ENCODE measurements around the gene RAB3GAP1. TPM values are rescaled to one million over a fixed set of nuclear protein-coding genes. Genes with fewer than 3 reads are reported as not detected.

The RAB3GAP1 gene
- total RNA-seq, 1 donor from 2014 or later = 23.4 TPM

DNA sequence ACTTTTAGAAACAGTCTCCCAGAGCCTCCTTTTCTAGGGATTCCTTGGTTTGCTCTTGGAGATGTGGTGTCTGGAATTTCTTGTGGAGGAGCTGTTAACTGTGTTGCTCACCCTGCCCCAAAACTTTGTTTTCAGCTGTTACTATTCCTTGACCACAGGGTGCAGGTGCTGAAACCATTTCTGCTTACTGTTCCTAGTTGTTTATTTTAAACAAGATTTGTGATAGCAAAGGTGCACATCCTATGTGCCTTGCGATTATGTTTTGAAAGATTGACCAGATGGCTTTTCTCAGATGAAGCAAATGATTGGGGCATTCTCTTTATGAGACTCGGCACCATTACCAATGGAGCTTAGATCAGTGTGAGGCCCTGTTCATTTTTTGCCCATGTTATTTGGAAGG, 111.2 kb downstream of the RAB3GAP1 start:
- intact Hi-C loops (cut with micrococcal nuclease) = no loop called here
- no peak for DNase-seq (ENCODE audit: low spot score)
- H3K36me3 Mint-ChIP-seq (ENCODE audit: low read depth) = peaks cover 22% of the 10 kb centered on the region
- no peaks in the 10 kb centered on the region for H3K9me3 Mint-ChIP-seq
- H3K27me3 Mint-ChIP-seq (ENCODE audit: insufficient read depth) = no peaks in the 10 kb centered on the region
- no peak overlapping the region for H3K27ac Mint-ChIP-seq
- H3K4me1 Mint-ChIP-seq (ENCODE audit: low read depth) = peaks cover 9% of the 10 kb centered on the region
- no peak overlapping the region for H3K4me3 Mint-ChIP-seq

DNA sequence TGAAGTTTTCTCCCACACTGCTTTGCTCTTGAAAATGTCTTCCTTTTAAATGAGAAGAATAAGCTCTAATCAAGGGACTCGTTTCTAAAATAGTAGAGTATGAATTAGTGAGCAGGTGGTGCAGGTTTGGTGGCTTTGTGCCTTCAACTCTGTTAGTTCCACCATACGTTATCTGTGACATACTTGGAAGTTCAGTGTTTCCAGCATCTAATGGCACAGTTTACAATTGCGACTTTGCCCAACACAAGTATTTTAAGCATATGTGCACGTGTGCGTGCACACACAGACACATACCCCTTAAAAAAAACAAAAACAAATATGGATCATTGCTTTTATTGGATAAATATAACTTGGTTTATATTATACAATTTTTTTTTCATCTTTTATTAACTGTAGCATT, 111.8 kb downstream of the RAB3GAP1 start:
- peaks cover 21% of the 10 kb centered on the region for H3K36me3 Mint-ChIP-seq (ENCODE audit: low read depth)
- H3K27ac Mint-ChIP-seq = no peak overlapping the region
- peaks cover 9% of the 10 kb centered on the region for H3K4me1 Mint-ChIP-seq (ENCODE audit: low read depth)
- DNase-seq (ENCODE audit: low spot score) = no peak
- no peak overlapping the region for H3K4me3 Mint-ChIP-seq
- H3K27me3 Mint-ChIP-seq (ENCODE audit: insufficient read depth) = no peaks in the 10 kb centered on the region
- no peaks in the 10 kb centered on the region for H3K9me3 Mint-ChIP-seq
- intact Hi-C loops (cut with micrococcal nuclease) = no loop called here

DNA sequence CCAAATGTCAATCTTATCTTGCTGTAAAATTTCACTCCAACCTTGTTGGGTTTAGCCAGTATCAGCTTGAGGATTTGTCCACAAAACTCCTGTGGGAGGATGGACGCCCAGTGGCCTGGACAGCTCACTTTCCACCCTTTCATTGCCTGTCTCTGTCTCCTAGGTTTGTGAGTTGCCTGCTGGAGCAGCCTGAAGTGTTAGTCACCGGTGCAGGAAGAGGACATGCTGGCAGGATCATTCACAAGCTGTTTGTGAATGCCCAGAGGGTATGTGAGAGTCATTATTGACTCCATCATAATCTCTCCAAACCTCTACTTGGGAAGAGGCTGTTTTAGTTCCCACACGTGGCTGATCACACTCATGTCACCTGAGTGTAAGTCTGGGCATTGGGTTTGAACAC, 112.3 kb downstream of the RAB3GAP1 start:
- Mint-ChIP-seq H3K27ac (no peak overlapping the region), H3K27me3 (ENCODE audit: insufficient read depth) (no peaks in the 10 kb centered on the region), H3K36me3 (ENCODE audit: low read depth) (peaks cover 24% of the 10 kb centered on the region), H3K4me1 (ENCODE audit: low read depth) (peaks cover 9% of the 10 kb centered on the region), H3K4me3 (no peak overlapping the region), H3K9me3 (no peaks in the 10 kb centered on the region)
- no peak for DNase-seq (ENCODE audit: low spot score)
- intact Hi-C loops (cut with micrococcal nuclease) = no loop called here

DNA sequence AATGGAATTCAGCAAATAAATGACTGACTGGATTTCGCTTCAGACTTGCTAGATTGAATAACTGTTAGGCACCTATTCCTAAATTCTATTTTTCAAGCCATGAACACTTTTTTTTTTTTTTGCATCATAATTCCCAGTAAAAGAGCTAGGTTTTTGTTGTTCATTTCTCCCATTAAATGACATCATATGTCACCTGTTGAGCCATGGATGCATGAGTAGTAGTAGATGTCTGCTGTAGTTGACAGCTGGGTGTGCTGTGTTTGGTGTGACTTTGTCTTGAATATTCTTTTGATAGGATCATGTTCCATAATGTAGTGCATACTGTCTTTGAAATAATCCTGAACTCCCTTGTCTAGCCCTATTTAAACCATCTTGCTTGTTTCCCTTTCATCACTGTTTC, 115.2 kb downstream of the RAB3GAP1 start:
- Mint-ChIP-seq H3K36me3 (ENCODE audit: low read depth) (peaks cover 31% of the 10 kb centered on the region), H3K4me1 (ENCODE audit: low read depth) (peaks cover 17% of the 10 kb centered on the region), H3K4me3 (no peak overlapping the region), H3K9me3 (no peaks in the 10 kb centered on the region), H3K27ac (no peak overlapping the region), H3K27me3 (ENCODE audit: insufficient read depth) (no peaks in the 10 kb centered on the region)
- intact Hi-C loops (cut with micrococcal nuclease) = no loop called here
- DNase-seq (ENCODE audit: low spot score) = no peak

DNA sequence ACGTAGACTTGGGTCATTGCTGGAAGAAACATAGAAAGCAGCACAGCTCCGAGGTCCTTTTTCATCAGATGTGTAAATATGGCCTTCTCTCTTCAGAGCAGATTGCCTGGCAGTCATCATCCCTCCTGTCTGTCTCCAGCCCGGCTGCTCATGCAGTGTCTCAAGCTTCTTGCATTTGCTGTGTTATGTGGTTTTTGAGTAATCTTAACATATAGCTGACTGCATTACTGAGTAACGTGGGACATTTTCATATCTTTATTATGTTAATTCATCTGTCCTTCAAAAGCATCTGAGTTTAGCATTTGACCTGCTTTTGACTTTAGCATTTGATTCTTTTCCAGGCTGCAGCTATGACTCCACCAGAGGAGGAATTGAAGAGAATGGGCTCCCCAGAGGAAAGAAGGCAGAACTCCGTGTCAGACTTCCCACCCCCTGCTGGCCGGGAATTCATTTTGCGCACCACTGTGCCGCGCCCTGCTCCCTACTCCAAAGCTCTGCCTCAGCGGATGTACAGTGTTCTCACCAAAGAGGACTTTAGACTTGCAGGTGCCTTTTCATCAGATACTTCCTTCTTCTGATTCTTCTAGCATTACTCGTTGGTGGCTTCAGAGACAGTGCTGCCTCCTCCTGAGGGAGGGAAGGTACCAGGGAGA, 116.2 kb downstream of the RAB3GAP1 start:
- H3K36me3 Mint-ChIP-seq (ENCODE audit: low read depth) = peaks cover 34% of the 10 kb centered on the region
- intact Hi-C loops (cut with micrococcal nuclease) = no loop called here
- no peak for DNase-seq (ENCODE audit: low spot score)
- H3K4me1 Mint-ChIP-seq (ENCODE audit: low read depth) = peaks cover 9% of the 10 kb centered on the region
- no peaks in the 10 kb centered on the region for H3K27me3 Mint-ChIP-seq (ENCODE audit: insufficient read depth)
- H3K27ac Mint-ChIP-seq = no peak overlapping the region
- H3K4me3 Mint-ChIP-seq = no peak overlapping the region
- no peaks in the 10 kb centered on the region for H3K9me3 Mint-ChIP-seq

DNA sequence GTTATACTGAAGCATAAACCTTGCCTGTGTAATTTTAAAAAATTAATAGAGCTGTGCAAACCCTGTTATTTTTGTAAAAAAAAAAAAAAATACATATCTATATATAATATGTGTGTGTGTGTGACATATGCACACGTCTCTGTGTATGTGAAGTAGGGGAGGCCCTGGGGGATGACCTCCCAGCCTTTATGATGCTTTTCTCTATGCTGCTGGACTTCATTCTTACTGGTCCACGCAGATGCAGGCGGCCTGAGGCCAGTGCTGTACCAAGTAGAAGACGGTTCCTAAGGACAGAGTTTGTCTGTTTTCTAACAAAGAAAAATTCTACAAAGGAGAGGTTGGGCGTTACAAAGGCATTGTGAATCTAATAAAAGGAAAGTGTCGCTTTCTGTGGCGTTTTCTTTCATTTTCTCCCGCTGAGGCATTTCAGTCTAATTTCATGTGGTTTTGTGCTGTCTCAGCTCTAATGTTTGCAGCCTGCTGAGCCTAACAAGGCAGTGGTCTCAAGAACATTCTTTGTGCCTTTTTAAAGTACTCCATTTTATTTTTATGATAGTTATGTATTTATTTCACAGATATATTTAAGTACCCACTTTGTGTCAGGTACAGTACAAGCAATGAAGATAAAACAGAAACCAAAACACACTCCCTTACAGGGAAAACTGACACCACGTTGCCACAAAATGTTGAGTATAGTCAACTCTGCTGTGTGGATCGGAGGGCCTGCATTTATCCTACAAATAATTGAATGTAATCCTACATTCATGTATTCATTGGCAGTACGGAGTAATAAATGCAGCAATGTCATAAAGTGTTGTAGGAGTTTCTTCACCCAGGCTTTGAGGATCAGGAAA, 118.0 kb downstream of the RAB3GAP1 start:
- no peak for DNase-seq (ENCODE audit: low spot score)
- intact Hi-C loops (cut with micrococcal nuclease) = loop anchor here (5.0 kb wide), 1 partner anchor 118 kb away; the partner anchor contains the start of gene RAB3GAP1
- peak overlapping the region; percentile 73 for H3K4me3 Mint-ChIP-seq
- peaks cover 27% of the 10 kb centered on the region for H3K36me3 Mint-ChIP-seq (ENCODE audit: low read depth)
- H3K27me3 Mint-ChIP-seq (ENCODE audit: insufficient read depth) = no peaks in the 10 kb centered on the region
- H3K4me1 Mint-ChIP-seq (ENCODE audit: low read depth) = peaks cover 8% of the 10 kb centered on the region
- H3K9me3 Mint-ChIP-seq = no peaks in the 10 kb centered on the region
- H3K27ac Mint-ChIP-seq = no peak overlapping the region

DNA sequence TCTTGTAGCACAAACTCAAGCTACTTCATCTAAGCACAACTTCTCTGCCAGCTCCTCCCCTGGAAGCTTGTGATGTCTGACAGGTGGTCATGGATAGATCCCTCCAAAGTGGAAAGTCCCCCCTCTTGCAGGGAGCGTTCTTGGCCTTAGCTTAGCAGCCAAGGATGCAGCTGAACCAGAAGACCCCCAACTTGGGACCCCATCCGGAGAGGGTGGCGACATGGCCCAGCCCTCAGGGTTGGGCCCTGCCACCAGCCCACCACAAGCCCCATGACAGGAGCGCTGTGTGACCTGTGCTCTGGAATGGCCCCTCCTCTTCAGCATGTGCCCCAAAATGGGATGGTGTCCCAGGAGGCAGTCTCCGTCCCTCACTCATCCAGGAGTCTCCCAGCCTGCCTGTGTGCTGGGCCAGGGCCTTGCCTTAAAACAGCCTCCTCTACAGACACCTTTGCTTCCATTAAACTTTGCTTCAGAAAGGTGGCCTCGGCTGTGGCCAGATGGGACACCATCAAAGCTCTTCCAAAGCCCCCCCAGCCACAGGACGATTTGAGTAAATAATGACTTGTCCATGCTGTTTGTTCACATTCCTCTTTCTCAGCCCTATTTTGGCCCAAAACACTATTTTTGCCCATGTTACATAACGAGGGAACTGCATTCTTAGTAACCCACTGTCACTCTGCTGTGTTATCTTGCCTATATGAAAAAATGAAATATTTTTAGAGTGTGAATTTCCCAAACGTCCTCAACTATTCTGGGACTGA, 122.1 kb downstream of the RAB3GAP1 start:
- Mint-ChIP-seq H3K4me1 (ENCODE audit: low read depth) (peaks cover 8% of the 10 kb centered on the region), H3K9me3 (peaks cover 3% of the 10 kb centered on the region), H3K27ac (no peak overlapping the region), H3K36me3 (ENCODE audit: low read depth) (peaks cover 34% of the 10 kb centered on the region), H3K27me3 (ENCODE audit: insufficient read depth) (no peaks in the 10 kb centered on the region), H3K4me3 (no peak overlapping the region)
- DNase-seq (ENCODE audit: low spot score) = no peak
- intact Hi-C loops (cut with micrococcal nuclease) = loop anchor here (5.0 kb wide), 1 partner anchor 122 kb away; the partner anchor contains the start of gene RAB3GAP1

DNA sequence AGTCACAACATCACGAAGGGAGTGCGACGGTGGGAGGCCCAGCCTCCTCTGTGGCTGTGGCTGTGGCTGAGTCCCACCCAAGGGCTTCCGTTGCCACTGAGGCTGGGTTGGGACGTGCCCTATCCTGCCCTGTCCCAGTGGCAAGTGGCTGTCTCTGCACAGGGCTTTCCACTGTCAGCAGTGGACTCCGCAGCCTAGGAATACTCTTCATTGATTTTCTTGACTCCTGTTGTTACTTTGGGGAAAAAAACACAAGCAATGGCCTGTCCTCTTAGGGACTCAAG, 122.7 kb downstream of the RAB3GAP1 start:
- no peak overlapping the region for H3K4me3 Mint-ChIP-seq
- DNase-seq (ENCODE audit: low spot score) = no peak
- intact Hi-C loops (cut with micrococcal nuclease) = loop anchor here (5.0 kb wide), 1 partner anchor 122 kb away; the partner anchor contains the start of gene RAB3GAP1
- no peaks in the 10 kb centered on the region for H3K27me3 Mint-ChIP-seq (ENCODE audit: insufficient read depth)
- peaks cover 7% of the 10 kb centered on the region for H3K4me1 Mint-ChIP-seq (ENCODE audit: low read depth)
- H3K9me3 Mint-ChIP-seq = peaks cover 3% of the 10 kb centered on the region
- peaks cover 32% of the 10 kb centered on the region for H3K36me3 Mint-ChIP-seq (ENCODE audit: low read depth)
- no peak overlapping the region for H3K27ac Mint-ChIP-seq

DNA sequence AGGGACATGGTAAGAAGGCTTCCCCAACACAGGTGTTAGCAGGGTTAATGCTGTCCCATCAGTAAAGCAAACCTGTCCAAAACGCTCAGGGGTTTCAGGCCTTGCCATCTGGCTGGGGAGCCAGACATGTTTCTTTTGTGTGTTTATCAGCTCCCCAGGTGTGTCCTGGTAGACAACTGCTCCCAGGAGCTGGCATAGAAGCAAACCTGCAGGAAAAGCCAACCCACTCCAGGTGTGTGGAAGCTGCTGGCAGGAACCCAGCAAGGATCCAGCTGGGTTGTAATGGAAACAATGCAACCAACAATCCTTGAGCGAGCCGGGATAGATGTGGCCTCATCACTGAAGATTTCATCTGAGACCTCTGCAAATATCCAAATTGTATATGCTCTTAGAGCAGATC, 123.1 kb downstream of the RAB3GAP1 start:
- peaks cover 30% of the 10 kb centered on the region for H3K36me3 Mint-ChIP-seq (ENCODE audit: low read depth)
- no peak for DNase-seq (ENCODE audit: low spot score)
- intact Hi-C loops (cut with micrococcal nuclease) = no loop called here
- peaks cover 3% of the 10 kb centered on the region for H3K4me1 Mint-ChIP-seq (ENCODE audit: low read depth)
- no peaks in the 10 kb centered on the region for H3K27me3 Mint-ChIP-seq (ENCODE audit: insufficient read depth)
- no peak overlapping the region for H3K4me3 Mint-ChIP-seq
- peaks cover 3% of the 10 kb centered on the region for H3K9me3 Mint-ChIP-seq
- H3K27ac Mint-ChIP-seq = no peak overlapping the region

DNA sequence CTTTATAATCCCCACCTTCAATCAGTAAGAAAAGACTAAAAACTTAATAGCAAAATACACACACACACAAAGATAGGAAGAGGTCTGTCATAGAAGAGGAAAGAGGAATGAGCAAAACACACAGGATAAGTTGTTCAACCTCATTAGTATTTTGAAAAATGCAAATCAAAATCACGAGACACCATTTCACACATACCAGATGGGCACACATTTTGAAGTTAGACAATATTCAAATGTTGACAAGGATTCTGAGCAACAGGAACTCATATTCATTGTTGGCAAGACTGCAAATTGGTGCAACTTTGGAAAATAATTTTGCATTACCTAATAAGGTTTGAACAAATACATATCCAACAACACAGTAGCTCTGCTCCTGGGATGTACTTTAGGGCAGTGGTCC, 127.6 kb downstream of the RAB3GAP1 start:
- Mint-ChIP-seq H3K27me3 (ENCODE audit: insufficient read depth) (no peaks in the 10 kb centered on the region), H3K36me3 (ENCODE audit: low read depth) (peaks cover 16% of the 10 kb centered on the region), H3K27ac (peak overlapping the region; percentile 57), H3K4me3 (no peak overlapping the region), H3K4me1 (ENCODE audit: low read depth) (no peaks in the 10 kb centered on the region), H3K9me3 (peaks cover 3% of the 10 kb centered on the region)
- intact Hi-C loops (cut with micrococcal nuclease) = no loop called here
- DNase-seq (ENCODE audit: low spot score) = no peak

DNA sequence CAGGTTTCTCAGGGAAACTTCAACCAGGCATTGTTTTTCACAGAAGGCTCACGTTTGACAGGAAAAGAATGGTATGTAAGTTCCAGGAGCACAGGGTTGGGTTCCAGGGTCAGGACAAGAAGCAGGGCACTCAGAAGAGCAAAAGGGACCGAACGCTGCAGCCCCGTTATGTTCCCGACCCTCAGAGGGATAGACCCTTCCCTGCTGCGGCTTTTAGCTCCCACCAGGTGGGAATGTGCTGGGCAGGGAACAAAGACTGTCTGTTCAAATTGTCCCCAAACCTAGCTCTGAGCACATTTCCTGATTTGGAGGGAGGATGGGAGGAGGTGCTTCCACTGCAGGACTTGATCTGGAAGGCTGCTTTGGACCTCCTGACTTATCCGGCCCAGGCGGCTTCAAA, 130.1 kb downstream of the RAB3GAP1 start:
- peaks cover 4% of the 10 kb centered on the region for H3K36me3 Mint-ChIP-seq (ENCODE audit: low read depth)
- intact Hi-C loops (cut with micrococcal nuclease) = no loop called here
- H3K9me3 Mint-ChIP-seq = no peaks in the 10 kb centered on the region
- no peak overlapping the region for H3K4me3 Mint-ChIP-seq
- no peak for DNase-seq (ENCODE audit: low spot score)
- no peak overlapping the region for H3K27ac Mint-ChIP-seq
- no peaks in the 10 kb centered on the region for H3K27me3 Mint-ChIP-seq (ENCODE audit: insufficient read depth)
- no peaks in the 10 kb centered on the region for H3K4me1 Mint-ChIP-seq (ENCODE audit: low read depth)

DNA sequence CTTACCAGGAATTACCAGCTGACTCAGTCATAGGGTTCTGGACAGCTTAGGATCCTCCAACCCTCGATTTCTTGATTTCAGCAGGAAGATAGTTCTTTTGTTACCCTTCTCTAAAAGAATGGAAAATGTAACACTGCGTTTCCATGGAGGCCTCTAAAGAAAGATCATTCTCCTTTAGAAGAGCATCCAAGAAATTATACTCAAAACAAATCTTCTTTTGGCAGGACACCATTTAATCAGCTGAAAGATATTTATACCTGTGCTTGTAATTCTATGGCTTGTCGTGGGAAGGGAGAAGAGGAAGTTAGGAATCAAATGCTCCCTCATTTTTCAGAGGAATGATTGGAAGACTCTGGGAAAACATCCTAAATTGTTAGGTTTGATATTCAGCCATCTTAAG, 130.5 kb downstream of the RAB3GAP1 start:
- Mint-ChIP-seq H3K4me1 (ENCODE audit: low read depth) (no peaks in the 10 kb centered on the region), H3K4me3 (no peak overlapping the region), H3K9me3 (no peaks in the 10 kb centered on the region), H3K36me3 (ENCODE audit: low read depth) (peaks cover 3% of the 10 kb centered on the region), H3K27me3 (ENCODE audit: insufficient read depth) (no peaks in the 10 kb centered on the region), H3K27ac (no peak overlapping the region)
- no peak for DNase-seq (ENCODE audit: low spot score)
- intact Hi-C loops (cut with micrococcal nuclease) = no loop called here

DNA sequence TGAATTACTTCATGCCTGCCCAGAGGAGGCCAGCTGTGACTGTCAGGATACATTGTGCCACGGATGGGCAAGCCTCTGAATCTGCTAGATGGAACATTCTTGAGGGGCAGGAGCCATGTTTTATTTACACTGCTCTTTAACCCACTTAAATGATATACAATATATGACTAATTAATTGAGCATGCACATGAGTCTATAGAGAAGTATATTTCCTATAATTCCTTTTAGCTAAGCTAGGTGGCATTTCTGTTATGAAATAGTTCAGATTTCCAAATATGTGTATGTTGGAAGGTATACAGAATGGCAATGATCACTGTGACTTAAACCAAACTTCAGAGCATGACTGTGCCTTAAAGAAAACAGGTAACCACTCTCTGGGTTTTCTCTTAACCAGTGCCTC, 131.7 kb downstream of the RAB3GAP1 start:
- H3K4me3 Mint-ChIP-seq = no peak overlapping the region
- H3K36me3 Mint-ChIP-seq (ENCODE audit: low read depth) = peaks cover 3% of the 10 kb centered on the region
- intact Hi-C loops (cut with micrococcal nuclease) = no loop called here
- no peaks in the 10 kb centered on the region for H3K9me3 Mint-ChIP-seq
- H3K27ac Mint-ChIP-seq = no peak overlapping the region
- no peaks in the 10 kb centered on the region for H3K4me1 Mint-ChIP-seq (ENCODE audit: low read depth)
- no peak for DNase-seq (ENCODE audit: low spot score)
- H3K27me3 Mint-ChIP-seq (ENCODE audit: insufficient read depth) = no peaks in the 10 kb centered on the region

Data from activated T-helper 1 cell treated with anti-CD3 and anti-CD28 coated beads, Interleukin-12 subunit alpha, Interleukin-12 subunit beta, Interleukin-2, Interleukin-4 antibody, amounts not matched to agents 30 ng/mL and 10 ng/mL and 1 ng/mL, durations not matched to agents 14 hours and 24 hours and 36 hours (primary cell).